ENCODE results near the gene BCL6B.
A peak's percentile ranks its signal among the peaks of the same experiment; 100 is the strongest.

BCL6B gene

GRCh38 chr17:7016886-7017826, 5.7 kb upstream of the BCL6B start:
- no peak for TF ChIP-seq ZBTB7A (IDR thresholded peaks at IDR 0.05; ENCODE audit: low read depth)
- no peak for TF ChIP-seq EGR1 (IDR thresholded peaks at IDR 0.05)
- TF ChIP-seq CREB1 (IDR thresholded peaks at IDR 0.05; ENCODE audit: low read depth), result no peak

DNA sequence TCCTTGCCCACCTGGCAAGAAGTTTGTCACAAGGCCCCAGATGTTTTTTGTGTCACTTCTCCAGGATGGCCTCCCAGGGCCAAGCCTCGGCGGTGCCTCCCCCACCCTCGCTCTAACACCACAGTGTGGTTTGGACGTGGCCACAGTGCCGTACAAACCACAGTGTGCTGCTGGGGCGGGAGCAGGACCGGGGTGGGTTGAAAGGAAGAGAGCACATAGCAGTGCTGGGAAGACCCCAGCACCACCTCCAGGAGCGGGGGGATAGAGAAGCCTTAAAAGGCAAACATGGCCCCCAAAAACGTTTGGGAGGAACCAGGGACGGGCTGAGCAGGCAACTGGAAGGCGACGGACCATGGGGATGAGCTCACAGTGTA, 5.0 kb upstream of the BCL6B start:
- TF ChIP-seq, protein P1, sequence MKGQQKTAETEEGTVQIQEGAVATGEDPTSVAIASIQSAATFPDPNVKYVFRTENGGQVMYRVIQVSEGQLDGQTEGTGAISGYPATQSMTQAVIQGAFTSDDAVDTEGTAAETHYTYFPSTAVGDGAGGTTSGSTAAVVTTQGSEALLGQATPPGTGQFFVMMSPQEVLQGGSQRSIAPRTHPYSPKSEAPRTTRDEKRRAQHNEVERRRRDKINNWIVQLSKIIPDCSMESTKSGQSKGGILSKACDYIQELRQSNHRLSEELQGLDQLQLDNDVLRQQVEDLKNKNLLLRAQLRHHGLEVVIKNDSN (IDR thresholded peaks at IDR 0.05), result no peak
- TF ChIP-seq ZBTB7A (IDR thresholded peaks at IDR 0.05; ENCODE audit: low read depth) (no peak), YY1 (IDR thresholded peaks at IDR 0.05; ENCODE audit: low read depth) (no peak), EP300 (IDR thresholded peaks at IDR 0.05; ENCODE audit: borderline replicate concordance) (no peak)

GRCh38 chr17:7018331-7018964, 4.4 kb upstream of the BCL6B start:
- TF ChIP-seq CREB1 (IDR thresholded peaks at IDR 0.05; ENCODE audit: low read depth) (no peak), ZBTB7A (IDR thresholded peaks at IDR 0.05; ENCODE audit: low read depth) (no peak)
- TF ChIP-seq, protein P1 (IDR thresholded peaks at IDR 0.05), result no peak

- TF ChIP-seq CREB1 (IDR thresholded peaks at IDR 0.05; ENCODE audit: low read depth) (no peak), ZBTB7A (IDR thresholded peaks at IDR 0.05; ENCODE audit: low read depth) (no peak), EGR1 (IDR thresholded peaks at IDR 0.05) (no peak), TCF12 (IDR thresholded peaks at IDR 0.05; ENCODE audit: low read depth) (no peak), YY1 (IDR thresholded peaks at IDR 0.05; ENCODE audit: low read depth) (no peak), CEBPB (IDR thresholded peaks at IDR 0.05) (no peak), RAD21 (IDR thresholded peaks at IDR 0.05; ENCODE audit: low read depth) (no peak), EP300 (IDR thresholded peaks at IDR 0.05; ENCODE audit: borderline replicate concordance) (no peak), FOXM1 (IDR thresholded peaks at IDR 0.05; ENCODE audit: borderline replicate concordance, low read depth) (no peak), NFIC (IDR thresholded peaks at IDR 0.05) (no peak), TEAD4 (IDR thresholded peaks at IDR 0.05) (no peak), TAF1 (IDR thresholded peaks at IDR 0.05; ENCODE audit: low read depth) (no peak)
- TF ChIP-seq, protein P1 (IDR thresholded peaks at IDR 0.05), result no peak
- TF ChIP-seq, protein P2, sequence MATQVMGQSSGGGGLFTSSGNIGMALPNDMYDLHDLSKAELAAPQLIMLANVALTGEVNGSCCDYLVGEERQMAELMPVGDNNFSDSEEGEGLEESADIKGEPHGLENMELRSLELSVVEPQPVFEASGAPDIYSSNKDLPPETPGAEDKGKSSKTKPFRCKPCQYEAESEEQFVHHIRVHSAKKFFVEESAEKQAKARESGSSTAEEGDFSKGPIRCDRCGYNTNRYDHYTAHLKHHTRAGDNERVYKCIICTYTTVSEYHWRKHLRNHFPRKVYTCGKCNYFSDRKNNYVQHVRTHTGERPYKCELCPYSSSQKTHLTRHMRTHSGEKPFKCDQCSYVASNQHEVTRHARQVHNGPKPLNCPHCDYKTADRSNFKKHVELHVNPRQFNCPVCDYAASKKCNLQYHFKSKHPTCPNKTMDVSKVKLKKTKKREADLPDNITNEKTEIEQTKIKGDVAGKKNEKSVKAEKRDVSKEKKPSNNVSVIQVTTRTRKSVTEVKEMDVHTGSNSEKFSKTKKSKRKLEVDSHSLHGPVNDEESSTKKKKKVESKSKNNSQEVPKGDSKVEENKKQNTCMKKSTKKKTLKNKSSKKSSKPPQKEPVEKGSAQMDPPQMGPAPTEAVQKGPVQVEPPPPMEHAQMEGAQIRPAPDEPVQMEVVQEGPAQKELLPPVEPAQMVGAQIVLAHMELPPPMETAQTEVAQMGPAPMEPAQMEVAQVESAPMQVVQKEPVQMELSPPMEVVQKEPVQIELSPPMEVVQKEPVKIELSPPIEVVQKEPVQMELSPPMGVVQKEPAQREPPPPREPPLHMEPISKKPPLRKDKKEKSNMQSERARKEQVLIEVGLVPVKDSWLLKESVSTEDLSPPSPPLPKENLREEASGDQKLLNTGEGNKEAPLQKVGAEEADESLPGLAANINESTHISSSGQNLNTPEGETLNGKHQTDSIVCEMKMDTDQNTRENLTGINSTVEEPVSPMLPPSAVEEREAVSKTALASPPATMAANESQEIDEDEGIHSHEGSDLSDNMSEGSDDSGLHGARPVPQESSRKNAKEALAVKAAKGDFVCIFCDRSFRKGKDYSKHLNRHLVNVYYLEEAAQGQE (IDR thresholded peaks at IDR 0.05; ENCODE audit: low read depth), result no peak
- TF ChIP-seq, protein P3, sequence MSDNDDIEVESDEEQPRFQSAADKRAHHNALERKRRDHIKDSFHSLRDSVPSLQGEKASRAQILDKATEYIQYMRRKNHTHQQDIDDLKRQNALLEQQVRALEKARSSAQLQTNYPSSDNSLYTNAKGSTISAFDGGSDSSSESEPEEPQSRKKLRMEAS (IDR thresholded peaks at IDR 0.05), result no peak
Observed at GRCh38 chr17:7019367-7019766, 3.5 kb upstream of the BCL6B start.

DNA sequence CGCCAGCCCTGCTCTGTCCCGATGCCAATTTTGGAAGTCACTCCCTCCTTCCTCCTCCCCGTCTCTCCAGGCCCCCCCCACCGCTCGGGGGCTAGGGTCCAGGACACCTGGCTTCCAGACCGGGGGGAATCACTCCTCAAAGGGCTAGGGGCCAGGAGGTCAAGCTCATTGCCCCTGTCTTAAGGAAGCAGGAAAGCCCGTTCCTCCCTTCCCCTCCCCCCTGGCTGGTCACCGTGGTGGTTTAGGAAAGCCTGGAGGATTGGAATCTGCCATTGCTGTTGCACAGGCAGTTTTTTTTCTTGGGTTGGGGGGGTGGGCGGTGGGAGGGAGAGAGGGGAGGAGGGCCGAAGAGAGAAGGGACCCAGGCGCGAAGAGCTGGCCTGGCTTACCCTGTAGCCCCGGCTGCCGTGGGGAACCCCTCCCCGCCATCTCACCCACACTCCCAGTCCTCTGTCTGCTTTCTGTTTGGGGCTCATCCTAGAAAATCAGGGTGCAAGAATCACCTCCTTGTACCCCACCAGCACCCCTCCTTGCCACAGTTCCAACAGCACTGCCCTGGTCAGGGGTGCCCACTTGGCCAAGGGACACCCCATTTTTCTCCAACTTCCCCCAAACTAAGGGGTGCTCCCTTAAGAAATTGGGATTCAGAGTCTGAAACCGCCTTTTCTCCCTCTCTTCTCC, 2.9 kb upstream of the BCL6B start:
- TF ChIP-seq EGR1 (IDR thresholded peaks at IDR 0.05) (no peak), RAD21 (IDR thresholded peaks at IDR 0.05; ENCODE audit: low read depth) (no peak), TEAD4 (IDR thresholded peaks at IDR 0.05) (no peak), CREB1 (IDR thresholded peaks at IDR 0.05; ENCODE audit: low read depth) (no peak), YY1 (IDR thresholded peaks at IDR 0.05; ENCODE audit: low read depth) (0 out of 2 replicates have a peak, but pooled peaks have one; percentile 37), ZBTB7A (IDR thresholded peaks at IDR 0.05; ENCODE audit: low read depth) (no peak), NFIC (IDR thresholded peaks at IDR 0.05) (no peak), CEBPB (IDR thresholded peaks at IDR 0.05) (no peak), TAF1 (IDR thresholded peaks at IDR 0.05; ENCODE audit: low read depth) (peak; percentile 31; the same call in 1 of the 2 replicates), TCF12 (IDR thresholded peaks at IDR 0.05; ENCODE audit: low read depth) (no peak), FOXM1 (IDR thresholded peaks at IDR 0.05; ENCODE audit: borderline replicate concordance, low read depth) (no peak)
- TF ChIP-seq, protein P2 (IDR thresholded peaks at IDR 0.05; ENCODE audit: low read depth), result no peak

Measured in Ishikawa (cell line).